ENCODE results near the gene HCAR2. TPM values are rescaled to one million over a fixed set of nuclear protein-coding genes. Genes with fewer than 3 reads are reported as not detected.

HCAR2 gene
- total RNA-seq, 2 donors from 2014 or later, result not detected

DNA sequence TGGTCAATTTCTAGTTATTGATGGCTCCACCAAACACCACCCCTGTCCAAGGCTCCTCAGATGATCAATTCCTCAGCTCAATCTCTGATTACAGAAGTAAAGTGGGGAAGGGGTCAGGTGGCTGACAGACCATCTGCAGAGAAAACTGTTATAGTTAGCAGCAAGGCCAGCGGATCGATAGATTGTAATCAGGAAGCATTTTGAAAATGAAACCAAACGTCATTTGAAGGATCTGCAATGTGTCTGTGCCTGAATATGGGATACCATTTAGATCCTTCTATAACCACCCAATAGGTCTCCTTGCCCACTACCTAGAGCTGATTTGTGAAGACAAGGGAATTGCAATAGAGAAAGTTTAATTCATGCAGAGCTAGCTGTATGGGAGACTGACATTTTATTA is 11.6 kb downstream of the HCAR2 start:
- Histone ChIP-seq H3K27me3 (ENCODE audit: control insufficient read depth, insufficient read depth, low read length, poor library complexity, severe bottlenecking) (no peaks in the 10 kb centered on the region), H3K9ac (ENCODE audit: extremely low read depth, low read length, poor library complexity, severe bottlenecking) (no peak overlapping the region), H3K4me3 (ENCODE audit: low read length) (no peak overlapping the region), H3K27ac (ENCODE audit: low read depth, low read length) (no peak overlapping the region), H3K4me1 (ENCODE audit: control insufficient read depth, insufficient read depth, low read length) (no peaks in the 10 kb centered on the region), H3K9me3 (ENCODE audit: control insufficient read depth, low read length) (no peaks in the 10 kb centered on the region), H3K36me3 (ENCODE audit: control insufficient read depth, insufficient read depth, low read length) (no peaks in the 10 kb centered on the region)
- H3K4me1 Mint-ChIP-seq, result peaks cover 2% of the 10 kb centered on the region
- peaks cover 3% of the 10 kb centered on the region for H3K27me3 Mint-ChIP-seq (ENCODE audit: insufficient read depth)
- H3K36me3 Mint-ChIP-seq (ENCODE audit: low read depth), result no peaks in the 10 kb centered on the region
- no peak overlapping the region for H3K27ac Mint-ChIP-seq
- no peak for DNase-seq
- H3K9me3 Mint-ChIP-seq, result no peaks in the 10 kb centered on the region
- WGBS, 2 experiments (ENCODE audit: insufficient coverage in 1 of 2, insufficient read length in 1 of 2), result 78 to 100% methylated on average over 3 of the region's 3 CpGs
- TF ChIP-seq, protein P1, sequence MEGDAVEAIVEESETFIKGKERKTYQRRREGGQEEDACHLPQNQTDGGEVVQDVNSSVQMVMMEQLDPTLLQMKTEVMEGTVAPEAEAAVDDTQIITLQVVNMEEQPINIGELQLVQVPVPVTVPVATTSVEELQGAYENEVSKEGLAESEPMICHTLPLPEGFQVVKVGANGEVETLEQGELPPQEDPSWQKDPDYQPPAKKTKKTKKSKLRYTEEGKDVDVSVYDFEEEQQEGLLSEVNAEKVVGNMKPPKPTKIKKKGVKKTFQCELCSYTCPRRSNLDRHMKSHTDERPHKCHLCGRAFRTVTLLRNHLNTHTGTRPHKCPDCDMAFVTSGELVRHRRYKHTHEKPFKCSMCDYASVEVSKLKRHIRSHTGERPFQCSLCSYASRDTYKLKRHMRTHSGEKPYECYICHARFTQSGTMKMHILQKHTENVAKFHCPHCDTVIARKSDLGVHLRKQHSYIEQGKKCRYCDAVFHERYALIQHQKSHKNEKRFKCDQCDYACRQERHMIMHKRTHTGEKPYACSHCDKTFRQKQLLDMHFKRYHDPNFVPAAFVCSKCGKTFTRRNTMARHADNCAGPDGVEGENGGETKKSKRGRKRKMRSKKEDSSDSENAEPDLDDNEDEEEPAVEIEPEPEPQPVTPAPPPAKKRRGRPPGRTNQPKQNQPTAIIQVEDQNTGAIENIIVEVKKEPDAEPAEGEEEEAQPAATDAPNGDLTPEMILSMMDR (conservative IDR thresholded peaks at IDR 0.05), result no peak
- H3K4me3 Mint-ChIP-seq, result no peak overlapping the region

DNA sequence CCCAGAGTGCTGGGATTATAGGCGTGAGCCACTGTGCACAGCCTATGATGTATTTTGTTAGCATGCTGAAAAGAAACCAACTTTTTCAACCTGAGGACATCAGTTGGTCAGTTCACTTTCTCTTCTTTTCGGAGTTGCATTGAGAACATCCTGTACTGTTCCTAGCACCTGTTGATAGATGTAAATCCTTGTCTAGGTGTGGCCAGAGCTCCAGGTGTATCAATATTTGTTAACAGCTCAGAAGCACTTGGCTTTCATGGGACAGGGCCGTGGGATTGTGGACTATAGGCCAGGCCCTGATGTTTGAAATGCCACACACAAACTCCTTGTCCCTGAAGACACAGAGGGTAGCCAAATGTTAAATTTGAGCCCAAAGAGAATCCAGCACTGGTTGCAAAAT is 14.9 kb downstream of the HCAR2 start:
- Mint-ChIP-seq H3K9me3 (no peaks in the 10 kb centered on the region), H3K36me3 (ENCODE audit: low read depth) (no peaks in the 10 kb centered on the region), H3K4me1 (peaks cover 2% of the 10 kb centered on the region), H3K4me3 (no peak overlapping the region), H3K27ac (no peak overlapping the region), H3K27me3 (ENCODE audit: insufficient read depth) (peaks cover 11% of the 10 kb centered on the region)
- H3K4me3 ChIP-seq (ENCODE audit: low read length), result no peak overlapping the region
- 93 to 94% methylated on average over 3 of the region's 3 CpGs for WGBS, 2 experiments (ENCODE audit: insufficient coverage in 1 of 2, insufficient read length in 1 of 2)
- no peaks in the 10 kb centered on the region for H3K27me3 ChIP-seq (ENCODE audit: control insufficient read depth, insufficient read depth, low read length, poor library complexity, severe bottlenecking)
- no peak for DNase-seq
- H3K36me3 ChIP-seq (ENCODE audit: control insufficient read depth, insufficient read depth, low read length), result no peaks in the 10 kb centered on the region
- H3K4me1 ChIP-seq (ENCODE audit: control insufficient read depth, insufficient read depth, low read length), result no peaks in the 10 kb centered on the region
- H3K9me3 ChIP-seq (ENCODE audit: control insufficient read depth, low read length), result no peaks in the 10 kb centered on the region
- H3K9ac ChIP-seq (ENCODE audit: extremely low read depth, low read length, poor library complexity, severe bottlenecking), result no peak overlapping the region
- TF ChIP-seq, protein P1 (conservative IDR thresholded peaks at IDR 0.05), result no peak
- H3K27ac ChIP-seq (ENCODE audit: low read depth, low read length), result no peak overlapping the region

DNA sequence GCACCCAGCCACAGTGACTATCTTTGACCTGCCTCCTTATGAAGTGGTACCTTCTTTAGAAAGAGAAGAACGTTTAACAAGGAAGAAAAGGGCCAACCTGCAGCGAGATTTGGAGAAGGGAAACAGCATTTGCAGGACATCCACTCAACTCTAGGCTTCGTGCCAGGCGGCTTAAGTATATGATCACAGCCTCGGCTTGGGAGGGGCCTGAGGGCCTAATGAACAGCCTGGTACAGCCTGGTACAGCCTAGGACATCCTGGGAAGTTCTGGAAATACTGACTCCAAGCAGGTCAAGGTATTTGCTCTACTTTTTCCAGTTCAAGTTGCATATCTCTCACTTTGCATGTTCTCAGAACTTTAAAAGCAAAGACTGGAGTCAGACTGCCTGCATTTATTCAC is 16.1 kb downstream of the HCAR2 start:
- Mint-ChIP-seq H3K4me3 (no peak overlapping the region), H3K27me3 (ENCODE audit: insufficient read depth) (peaks cover 21% of the 10 kb centered on the region), H3K27ac (no peak overlapping the region), H3K9me3 (no peaks in the 10 kb centered on the region), H3K4me1 (peaks cover 2% of the 10 kb centered on the region), H3K36me3 (ENCODE audit: low read depth) (no peaks in the 10 kb centered on the region)
- TF ChIP-seq, protein P1 (conservative IDR thresholded peaks at IDR 0.05), result no peak
- H3K27me3 ChIP-seq (ENCODE audit: control insufficient read depth, insufficient read depth, low read length, poor library complexity, severe bottlenecking), result no peaks in the 10 kb centered on the region
- no peak for DNase-seq
- H3K4me1 ChIP-seq (ENCODE audit: control insufficient read depth, insufficient read depth, low read length), result no peaks in the 10 kb centered on the region
- H3K9me3 ChIP-seq (ENCODE audit: control insufficient read depth, low read length), result no peaks in the 10 kb centered on the region
- no peak overlapping the region for H3K9ac ChIP-seq (ENCODE audit: extremely low read depth, low read length, poor library complexity, severe bottlenecking)
- 84 to 90% methylated on average over 5 of the region's 5 CpGs for WGBS, 2 experiments (ENCODE audit: insufficient coverage in 1 of 2, insufficient read length in 1 of 2)
- no peak overlapping the region for H3K4me3 ChIP-seq (ENCODE audit: low read length)
- H3K27ac ChIP-seq (ENCODE audit: low read depth, low read length), result no peak overlapping the region
- no peaks in the 10 kb centered on the region for H3K36me3 ChIP-seq (ENCODE audit: control insufficient read depth, insufficient read depth, low read length)
